HEK293 (cell line): Measurements from ENCODE around the gene CARD6.

Source experiments
- MYNN ChIP-seq: fragments of 450-650 bp; formaldehyde crosslinking; IDR thresholded peaks from 2 replicates; pipeline ENCODE4 v1.5.1; 2016; ENCODE audit warnings: missing biosample characterization, missing genetic modification characterization, borderline replicate concordance
- TCF7L2 ChIP-seq: IDR thresholded peaks from 2 replicates; pipeline ENCODE4 v1.6.1; 2011; ENCODE audit warnings: low read depth, mild to moderate bottlenecking, inconsistent platforms, low read length, moderate library complexity, borderline replicate concordance
- YY1 ChIP-seq: fragments of 450-650 bp; formaldehyde crosslinking; IDR thresholded peaks from 2 replicates; pipeline ENCODE4 v1.5.1; 2018; ENCODE audit warnings: missing biosample characterization, missing genetic modification characterization
- ZFP41 ChIP-seq: fragments of 450-650 bp; formaldehyde crosslinking; IDR thresholded peaks from 2 replicates; pipeline ENCODE4 v1.5.1; 2016; ENCODE audit warnings: missing biosample characterization, missing genetic modification characterization, borderline replicate concordance
- TF ChIP-seq, protein P1 (sequence below): fragments of 450-650 bp; formaldehyde crosslinking; IDR thresholded peaks from 2 replicates; pipeline ENCODE4 v1.5.1; 2016; ENCODE audit warnings: missing biosample characterization, missing genetic modification characterization, low read depth
- TF ChIP-seq, protein P2 (sequence below): fragments of 450-650 bp; formaldehyde crosslinking; IDR thresholded peaks from 2 replicates; pipeline ENCODE4 v1.5.1; 2016; ENCODE audit warnings: missing biosample characterization, missing genetic modification characterization

- TF ChIP-seq, protein P1, sequence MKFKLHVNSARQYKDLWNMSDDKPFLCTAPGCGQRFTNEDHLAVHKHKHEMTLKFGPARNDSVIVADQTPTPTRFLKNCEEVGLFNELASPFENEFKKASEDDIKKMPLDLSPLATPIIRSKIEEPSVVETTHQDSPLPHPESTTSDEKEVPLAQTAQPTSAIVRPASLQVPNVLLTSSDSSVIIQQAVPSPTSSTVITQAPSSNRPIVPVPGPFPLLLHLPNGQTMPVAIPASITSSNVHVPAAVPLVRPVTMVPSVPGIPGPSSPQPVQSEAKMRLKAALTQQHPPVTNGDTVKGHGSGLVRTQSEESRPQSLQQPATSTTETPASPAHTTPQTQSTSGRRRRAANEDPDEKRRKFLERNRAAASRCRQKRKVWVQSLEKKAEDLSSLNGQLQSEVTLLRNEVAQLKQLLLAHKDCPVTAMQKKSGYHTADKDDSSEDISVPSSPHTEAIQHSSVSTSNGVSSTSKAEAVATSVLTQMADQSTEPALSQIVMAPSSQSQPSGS (tag by site-specific recombination), result no peak
- TF ChIP-seq ZFP41 (no peak), MYNN (tag by site-specific recombination) (no peak), YY1 (tag by site-specific recombination) (no peak), TCF7L2 (no peak)
- TF ChIP-seq, protein P2, sequence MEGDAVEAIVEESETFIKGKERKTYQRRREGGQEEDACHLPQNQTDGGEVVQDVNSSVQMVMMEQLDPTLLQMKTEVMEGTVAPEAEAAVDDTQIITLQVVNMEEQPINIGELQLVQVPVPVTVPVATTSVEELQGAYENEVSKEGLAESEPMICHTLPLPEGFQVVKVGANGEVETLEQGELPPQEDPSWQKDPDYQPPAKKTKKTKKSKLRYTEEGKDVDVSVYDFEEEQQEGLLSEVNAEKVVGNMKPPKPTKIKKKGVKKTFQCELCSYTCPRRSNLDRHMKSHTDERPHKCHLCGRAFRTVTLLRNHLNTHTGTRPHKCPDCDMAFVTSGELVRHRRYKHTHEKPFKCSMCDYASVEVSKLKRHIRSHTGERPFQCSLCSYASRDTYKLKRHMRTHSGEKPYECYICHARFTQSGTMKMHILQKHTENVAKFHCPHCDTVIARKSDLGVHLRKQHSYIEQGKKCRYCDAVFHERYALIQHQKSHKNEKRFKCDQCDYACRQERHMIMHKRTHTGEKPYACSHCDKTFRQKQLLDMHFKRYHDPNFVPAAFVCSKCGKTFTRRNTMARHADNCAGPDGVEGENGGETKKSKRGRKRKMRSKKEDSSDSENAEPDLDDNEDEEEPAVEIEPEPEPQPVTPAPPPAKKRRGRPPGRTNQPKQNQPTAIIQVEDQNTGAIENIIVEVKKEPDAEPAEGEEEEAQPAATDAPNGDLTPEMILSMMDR, result no peak
These were observed 14.5 kb upstream of the CARD6 start for GRCh38 chr5:40826489-40827187.
